ENCODE measurements around the gene APP.
A peak's percentile ranks its signal among the peaks of the same experiment; 100 is the strongest.

The APP gene

GRCh38 chr21:26170471-26171257 is at the start of gene APP:
Gene APP (minus strand): TSS chr21:26170770. CDS start chr21:26170620, 150 bp downstream.
- H3K27ac ChIP-seq, result peak within 1 kb of the TSS; percentile 98

DNA sequence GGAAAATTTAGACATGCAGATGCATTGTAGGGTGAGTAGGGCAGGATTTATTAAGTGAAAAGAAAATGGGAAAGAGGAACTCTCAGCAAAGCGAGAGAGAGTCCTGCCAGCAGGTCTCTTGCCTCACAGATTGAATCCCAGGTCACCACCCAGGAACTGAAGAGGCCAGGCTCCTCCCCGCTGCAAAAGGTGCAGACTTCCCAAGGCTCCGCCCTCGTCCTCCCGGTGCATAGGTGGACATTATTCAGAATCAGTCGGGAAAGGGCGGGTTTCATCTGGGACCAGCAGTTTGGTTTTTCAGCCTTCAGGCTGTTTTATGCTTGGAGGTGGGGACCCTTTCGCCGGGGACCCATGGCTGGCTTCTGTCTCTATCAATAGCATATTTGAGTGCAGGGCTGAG is 41.6 kb upstream of the APP start:
- TF ChIP-seq, protein P1, sequence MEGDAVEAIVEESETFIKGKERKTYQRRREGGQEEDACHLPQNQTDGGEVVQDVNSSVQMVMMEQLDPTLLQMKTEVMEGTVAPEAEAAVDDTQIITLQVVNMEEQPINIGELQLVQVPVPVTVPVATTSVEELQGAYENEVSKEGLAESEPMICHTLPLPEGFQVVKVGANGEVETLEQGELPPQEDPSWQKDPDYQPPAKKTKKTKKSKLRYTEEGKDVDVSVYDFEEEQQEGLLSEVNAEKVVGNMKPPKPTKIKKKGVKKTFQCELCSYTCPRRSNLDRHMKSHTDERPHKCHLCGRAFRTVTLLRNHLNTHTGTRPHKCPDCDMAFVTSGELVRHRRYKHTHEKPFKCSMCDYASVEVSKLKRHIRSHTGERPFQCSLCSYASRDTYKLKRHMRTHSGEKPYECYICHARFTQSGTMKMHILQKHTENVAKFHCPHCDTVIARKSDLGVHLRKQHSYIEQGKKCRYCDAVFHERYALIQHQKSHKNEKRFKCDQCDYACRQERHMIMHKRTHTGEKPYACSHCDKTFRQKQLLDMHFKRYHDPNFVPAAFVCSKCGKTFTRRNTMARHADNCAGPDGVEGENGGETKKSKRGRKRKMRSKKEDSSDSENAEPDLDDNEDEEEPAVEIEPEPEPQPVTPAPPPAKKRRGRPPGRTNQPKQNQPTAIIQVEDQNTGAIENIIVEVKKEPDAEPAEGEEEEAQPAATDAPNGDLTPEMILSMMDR (conservative IDR thresholded peaks at IDR 0.05), result no peak
- no peak overlapping the region for H3K27ac ChIP-seq

More at GRCh38 chr21:26170471-26171257, at the start of gene APP:
- TF ChIP-seq, protein P1 (conservative IDR thresholded peaks at IDR 0.05), result peak; percentile 100

DNA sequence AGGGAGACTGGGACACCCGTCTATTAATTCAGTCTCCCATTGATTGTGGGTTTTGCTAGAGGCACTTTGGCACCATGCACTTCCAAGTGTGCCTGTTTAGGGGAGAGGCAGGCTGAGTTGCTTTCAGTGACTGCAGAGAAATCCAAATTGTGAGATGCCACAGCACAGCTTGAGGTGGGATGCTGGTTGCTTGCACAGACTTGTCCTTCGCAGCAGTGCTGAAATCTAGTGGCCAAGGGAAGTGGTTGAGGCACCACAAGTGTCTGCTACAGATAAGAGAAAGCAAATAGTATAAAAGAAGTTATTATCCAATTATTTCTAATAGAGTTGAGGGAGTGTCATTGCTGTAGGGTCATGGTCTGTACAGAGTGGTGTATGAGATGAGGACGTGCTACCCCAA is 40.0 kb upstream of the APP start:
- TF ChIP-seq, protein P1 (conservative IDR thresholded peaks at IDR 0.05), result no peak
- H3K27ac ChIP-seq, result no peak overlapping the region

GRCh38 chr21:26207021-26207420 is 36.5 kb upstream of the APP start:
- TF ChIP-seq, protein P1 (conservative IDR thresholded peaks at IDR 0.05), result no peak
- no peak overlapping the region for H3K27ac ChIP-seq

DNA sequence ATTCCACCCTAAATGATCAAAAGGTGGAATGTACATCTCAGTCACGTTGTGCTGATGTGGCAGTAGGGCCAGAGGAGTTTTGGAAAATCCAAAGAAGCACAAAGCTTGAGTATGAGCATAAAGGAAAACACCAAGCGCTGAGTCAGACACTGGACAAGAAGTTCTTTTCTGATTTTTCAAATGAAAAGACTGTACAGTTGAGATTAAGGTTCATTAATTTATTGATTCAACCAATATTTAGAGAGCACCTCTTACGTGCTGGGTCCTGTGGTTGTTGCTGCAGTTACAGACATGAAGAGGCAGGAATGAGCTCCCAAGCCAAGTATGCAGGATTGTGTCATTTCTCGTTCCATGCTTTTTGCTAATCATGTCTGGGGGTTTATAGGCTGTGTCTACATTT is 28.9 kb upstream of the APP start:
- TF ChIP-seq, protein P1 (conservative IDR thresholded peaks at IDR 0.05), result no peak
- H3K27ac ChIP-seq, result no peak overlapping the region

DNA sequence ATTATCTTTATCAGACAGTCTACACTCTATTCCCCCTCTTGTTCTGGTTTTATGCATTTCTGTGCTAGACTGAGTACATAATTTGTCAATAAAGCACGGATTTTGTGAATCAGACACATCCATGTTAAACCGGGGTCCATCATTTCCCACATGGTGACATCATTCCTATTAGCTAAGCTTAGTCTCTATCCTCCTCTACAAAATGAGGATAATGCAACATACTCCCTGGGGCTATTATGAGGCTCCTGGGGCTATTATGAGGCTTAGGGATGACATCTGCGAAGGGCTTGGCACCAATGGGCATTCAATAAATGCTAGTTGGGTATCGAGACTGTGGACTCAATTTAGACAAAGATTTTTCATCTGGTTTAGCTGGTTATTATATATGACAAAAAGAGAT is 25.1 kb upstream of the APP start:
- H3K27ac ChIP-seq, result no peak overlapping the region
- TF ChIP-seq, protein P1 (conservative IDR thresholded peaks at IDR 0.05), result no peak

DNA sequence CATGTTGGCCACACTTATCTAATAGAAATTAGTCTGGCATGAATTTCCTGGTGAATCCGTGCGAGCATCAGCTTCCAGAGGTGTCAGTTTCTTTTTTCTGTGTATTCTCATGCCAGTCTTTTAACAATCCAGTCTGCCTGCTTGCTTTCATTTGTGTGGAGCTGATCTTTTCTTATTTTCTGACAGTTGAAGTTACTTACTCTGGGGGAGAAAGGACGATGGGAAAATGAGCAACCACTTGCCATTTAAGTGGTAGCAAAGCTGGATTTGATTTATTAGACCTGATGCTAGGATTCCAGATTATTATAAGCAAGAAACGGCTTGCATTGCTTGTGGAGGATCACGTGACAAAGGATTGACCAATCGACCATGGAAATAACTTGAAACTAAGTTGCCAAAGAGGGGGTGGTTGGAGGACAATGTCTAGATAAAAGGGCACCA is 24.3 kb upstream of the APP start:
- no peak overlapping the region for H3K27ac ChIP-seq
- TF ChIP-seq, protein P1 (conservative IDR thresholded peaks at IDR 0.05), result no peak

Data from VCaP (cell line).